Loucy (cell line): ENCODE results near the gene SRSF7.

Experiments
- H2AFZ ChIP-seq: fragments of 200-600 bp; sonication (generic); 2 replicates; pipeline ENCODE4 v1.6.0; 2016; ENCODE audit warnings: antibody characterized with exemption, mild to moderate bottlenecking, low read length, moderate library complexity
- H3F3A ChIP-seq: fragments of 200-600 bp; 2 replicates; pipeline ENCODE4 v1.6.0; 2016; ENCODE audit warnings: antibody characterized with exemption, low read depth, mild to moderate bottlenecking
- H3K27me3 ChIP-seq: fragments of 200-600 bp; sonication (generic); 2 replicates; pipeline ENCODE4 v1.6.1; 2014; ENCODE audit warnings: low read length, mild to moderate bottlenecking; ENCODE audit not compliant: insufficient read depth, poor library complexity, severe bottlenecking
- H3K36me3 ChIP-seq: fragments of 200-600 bp; sonication (generic); 2 replicates; pipeline ENCODE4 v1.6.1; 2016; ENCODE audit warnings: low read length; ENCODE audit not compliant: insufficient read depth
- H3K4me1 ChIP-seq: fragments of 200-600 bp; sonication (generic); 2 replicates; pipeline ENCODE4 v1.5.1; 2014; ENCODE audit warnings: low read length, mild to moderate bottlenecking; ENCODE audit not compliant: insufficient read depth, poor library complexity, severe bottlenecking
- H3K4me2 ChIP-seq: fragments of 200-600 bp; sonication (generic); 2 replicates; pipeline ENCODE4 v1.6.0; 2014; ENCODE audit warnings: antibody characterized with exemption, low read length, low read depth, mild to moderate bottlenecking; ENCODE audit not compliant: poor library complexity, severe bottlenecking
- H3K4me3 ChIP-seq: fragments of 200-600 bp; sonication (generic); 2 replicates; pipeline ENCODE4 v1.5.1; 2014; ENCODE audit warnings: low read length, mild to moderate bottlenecking, mixed read lengths; ENCODE audit not compliant: poor library complexity, severe bottlenecking
- H3K79me2 ChIP-seq: fragments of 200-600 bp; sonication (generic); 2 replicates; pipeline ENCODE4 v1.6.1; 2014; ENCODE audit warnings: low read length; ENCODE audit not compliant: insufficient read depth
- H3K9ac ChIP-seq: fragments of 200-600 bp; sonication (generic); 2 replicates; pipeline ENCODE4 v1.6.0; 2014; ENCODE audit warnings: mild to moderate bottlenecking, low read depth, low read length, moderate library complexity; ENCODE audit not compliant: poor library complexity, severe bottlenecking
- H3K9me2 ChIP-seq: fragments of 200-600 bp; sonication (generic); replicated peaks from 2 replicates; pipeline ENCODE4 v1.6.1; 2016; ENCODE audit warnings: low read depth, low read length, mixed read lengths
- H3K9me3 ChIP-seq: fragments of 200-600 bp; sonication (generic); 2 replicates; pipeline ENCODE4 v1.6.1; 2014; ENCODE audit warnings: mild to moderate bottlenecking, antibody characterized with exemption, low read length, low read depth; ENCODE audit not compliant: insufficient read depth
- H4K20me1 ChIP-seq: fragments of 200-600 bp; sonication (generic); 2 replicates; pipeline ENCODE4 v1.6.0; 2014; ENCODE audit warnings: antibody characterized with exemption, low read length, mild to moderate bottlenecking; ENCODE audit not compliant: insufficient read depth, poor library complexity, severe bottlenecking
- CTCF ChIP-seq: fragments of 200-600 bp; sonication (generic); conservative IDR thresholded peaks from 2 replicates; pipeline ENCODE4 v1.5.1; 2014; ENCODE audit warnings: mild to moderate bottlenecking, antibody characterized with exemption, low read length
- EZH2phosphoT487 ChIP-seq: fragments of 200-600 bp; IDR thresholded peaks from 2 replicates; pipeline ENCODE4 v1.6.1; 2018; ENCODE audit warnings: antibody characterized with exemption, mild to moderate bottlenecking, moderate library complexity, borderline replicate concordance

Gene SRSF7

GRCh38 chr2:38702413-38702812, 48.7 kb downstream of the SRSF7 start:
- no peak overlapping the region for H3K4me3 ChIP-seq
- H3K79me2 ChIP-seq = no peaks in the 10 kb centered on the region
- no peak for TF ChIP-seq EZH2phosphoT487
- no peak for TF ChIP-seq CTCF
- no peaks in the 10 kb centered on the region for H4K20me1 ChIP-seq
- H3K9me3 ChIP-seq = no peaks in the 10 kb centered on the region
- no peaks in the 10 kb centered on the region for H3K36me3 ChIP-seq
- H3K4me2 ChIP-seq = no peak overlapping the region
- H2AFZ ChIP-seq = no peak overlapping the region
- H3K9ac ChIP-seq = no peak overlapping the region
- H3F3A ChIP-seq = no peaks in the 10 kb centered on the region
- H3K9me2 ChIP-seq = no peaks in the 10 kb centered on the region
- H3K27me3 ChIP-seq = no peaks in the 10 kb centered on the region
- no peaks in the 10 kb centered on the region for H3K4me1 ChIP-seq

- H3K9me3 ChIP-seq = no peaks in the 10 kb centered on the region
- TF ChIP-seq EZH2phosphoT487 (no peak), CTCF (no peak)
- no peak overlapping the region for H3K4me3 ChIP-seq
- no peaks in the 10 kb centered on the region for H3F3A ChIP-seq
- H3K4me2 ChIP-seq = no peak overlapping the region
- no peaks in the 10 kb centered on the region for H3K4me1 ChIP-seq
- no peak overlapping the region for H2AFZ ChIP-seq
- H4K20me1 ChIP-seq = no peaks in the 10 kb centered on the region
- no peak overlapping the region for H3K9ac ChIP-seq
- no peaks in the 10 kb centered on the region for H3K36me3 ChIP-seq
- no peaks in the 10 kb centered on the region for H3K9me2 ChIP-seq
- no peaks in the 10 kb centered on the region for H3K79me2 ChIP-seq
- H3K27me3 ChIP-seq = no peaks in the 10 kb centered on the region
Observed at GRCh38 chr2:38701542-38701941, 49.6 kb downstream of the SRSF7 start.

- no peak overlapping the region for H2AFZ ChIP-seq
- H3K9me2 ChIP-seq = no peaks in the 10 kb centered on the region
- no peaks in the 10 kb centered on the region for H3K27me3 ChIP-seq
- no peak overlapping the region for H3K9ac ChIP-seq
- no peaks in the 10 kb centered on the region for H3F3A ChIP-seq
- no peak overlapping the region for H3K4me3 ChIP-seq
- H3K79me2 ChIP-seq = no peaks in the 10 kb centered on the region
- TF ChIP-seq EZH2phosphoT487 (no peak), CTCF (no peak)
- H3K4me1 ChIP-seq = no peaks in the 10 kb centered on the region
- H4K20me1 ChIP-seq = no peaks in the 10 kb centered on the region
- H3K4me2 ChIP-seq = no peak overlapping the region
- H3K36me3 ChIP-seq = no peaks in the 10 kb centered on the region
- H3K9me3 ChIP-seq = no peaks in the 10 kb centered on the region
Observed at GRCh38 chr2:38700881-38701458, 50.2 kb downstream of the SRSF7 start.
